GM19467 (cell line): ENCODE results near the gene ITFG1.
"Not testable (repeated sequence)": the region's sequence is repeated elsewhere in the genome, so short reads cannot be mapped to it uniquely, and the experiment has no call there.

ENCODE experiments used
- ATAC-seq: cut with Tn5 transposase; IDR thresholded peaks from one replicate; pipeline ENCODE4 v1.9.1; 2021; ENCODE audit warnings: mild to moderate bottlenecking, moderate library complexity; ENCODE audit not compliant: unreplicated experiment

Gene ITFG1

GRCh38 chr16:47342055-47342454 is 118.8 kb downstream of the ITFG1 start:
- ATAC-seq, result no peak

DNA sequence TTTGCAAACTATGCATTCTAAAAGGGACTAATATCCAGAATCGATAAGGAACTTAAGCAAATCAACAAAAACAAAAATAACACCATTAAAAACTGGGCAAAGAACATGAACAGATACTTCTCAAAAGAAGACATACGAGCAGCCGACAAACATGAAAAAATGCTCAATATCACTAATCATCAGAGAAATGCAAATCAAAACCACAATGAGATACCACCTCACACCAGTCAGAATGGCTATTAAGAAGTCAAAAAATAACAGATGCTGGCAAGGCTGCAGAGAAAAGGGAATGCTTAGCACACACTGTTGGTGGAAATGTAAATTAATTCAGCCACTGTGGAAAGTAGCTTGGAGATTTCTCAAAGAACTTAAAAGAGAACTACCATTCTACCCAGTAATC is 130.3 kb downstream of the ITFG1 start:
- ATAC-seq, result not testable (repeated sequence)

GRCh38 chr16:47324309-47324708 is 136.6 kb downstream of the ITFG1 start:
- ATAC-seq, result not testable (repeated sequence)

GRCh38 chr16:47323241-47323640 is 137.6 kb downstream of the ITFG1 start:
- no peak for ATAC-seq

- ATAC-seq, result no peak
Measured at GRCh38 chr16:47320546-47321310, 140.1 kb downstream of the ITFG1 start.

- ATAC-seq, result no peak
Measured at GRCh38 chr16:47317465-47318240, 143.2 kb downstream of the ITFG1 start.

- no peak for ATAC-seq
Measured at GRCh38 chr16:47316442-47317015, 144.3 kb downstream of the ITFG1 start.

DNA sequence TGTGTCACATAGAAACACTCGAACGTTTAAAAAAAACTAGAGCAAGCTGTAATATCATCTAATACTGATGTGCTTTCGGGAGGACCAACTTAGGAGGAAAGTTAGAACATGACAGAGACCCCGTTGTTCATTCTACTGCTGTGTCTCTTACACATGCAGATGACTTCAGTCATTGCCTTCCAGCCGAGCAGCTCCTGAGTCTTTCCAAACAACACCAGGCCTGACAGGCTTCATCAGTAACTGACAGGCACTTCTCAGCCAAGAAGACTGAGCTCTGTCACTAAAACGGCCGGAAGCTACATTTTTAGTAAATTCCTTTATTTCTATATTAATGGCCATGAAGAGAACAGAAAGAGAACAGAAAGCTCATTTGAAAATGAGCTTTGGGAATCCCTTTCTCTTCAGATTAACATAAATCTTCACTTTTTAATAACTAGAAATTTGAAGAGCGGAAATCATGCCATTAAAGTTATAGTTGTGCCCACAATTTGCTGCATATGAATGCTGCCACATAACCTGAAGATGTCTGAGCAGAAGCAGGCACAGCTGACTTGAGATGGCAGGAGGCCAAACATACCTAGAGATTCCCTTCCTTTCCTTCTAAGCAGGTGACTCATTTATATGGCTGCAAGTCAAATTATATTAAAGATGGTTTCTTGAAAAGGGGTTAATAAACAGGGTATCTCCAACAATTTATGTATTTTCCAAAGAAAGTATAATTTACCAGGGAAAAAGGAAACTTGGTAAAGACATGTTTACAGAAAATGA is 148.9 kb downstream of the ITFG1 start:
- no peak for ATAC-seq

GRCh38 chr16:47310792-47311211 is 150.1 kb downstream of the ITFG1 start:
- ATAC-seq, result no peak

DNA sequence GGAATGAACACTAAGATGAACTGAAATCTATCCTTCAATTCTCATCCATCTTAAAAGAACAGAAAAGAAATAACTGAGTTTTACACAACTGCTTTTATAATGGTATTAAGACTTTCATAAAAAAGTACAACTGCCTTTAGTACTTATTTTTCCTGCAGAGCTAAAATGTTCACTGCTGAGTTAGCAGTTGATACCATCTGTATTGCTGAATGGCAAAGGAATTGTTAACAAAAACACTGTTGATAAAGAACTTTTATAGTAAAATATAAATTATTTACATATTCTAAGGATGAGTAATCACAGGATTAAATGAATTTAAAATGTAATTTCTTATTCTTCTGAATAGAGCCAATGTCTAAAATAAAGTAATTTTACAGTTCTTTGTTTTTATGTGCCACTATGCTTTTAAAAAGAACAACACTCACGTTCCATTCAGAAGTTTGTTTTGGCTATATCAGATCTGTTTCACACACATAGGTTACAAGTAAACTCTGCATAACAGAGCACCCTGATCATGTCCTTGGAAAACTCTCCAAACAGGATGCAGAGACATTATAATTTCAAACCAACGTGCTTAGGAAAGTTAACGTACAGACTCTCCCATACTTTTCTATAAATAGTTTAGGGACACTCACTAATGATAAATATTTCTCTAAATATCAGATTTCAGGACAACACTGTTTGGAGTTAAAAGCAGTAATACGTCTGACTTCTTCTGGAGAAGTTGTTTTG is 151.1 kb downstream of the ITFG1 start:
- ATAC-seq, result no peak

GRCh38 chr16:47308601-47309000 is 152.3 kb downstream of the ITFG1 start:
- ATAC-seq, result no peak

- no peak for ATAC-seq
Measured at GRCh38 chr16:47304563-47304962, 156.3 kb downstream of the ITFG1 start.

DNA sequence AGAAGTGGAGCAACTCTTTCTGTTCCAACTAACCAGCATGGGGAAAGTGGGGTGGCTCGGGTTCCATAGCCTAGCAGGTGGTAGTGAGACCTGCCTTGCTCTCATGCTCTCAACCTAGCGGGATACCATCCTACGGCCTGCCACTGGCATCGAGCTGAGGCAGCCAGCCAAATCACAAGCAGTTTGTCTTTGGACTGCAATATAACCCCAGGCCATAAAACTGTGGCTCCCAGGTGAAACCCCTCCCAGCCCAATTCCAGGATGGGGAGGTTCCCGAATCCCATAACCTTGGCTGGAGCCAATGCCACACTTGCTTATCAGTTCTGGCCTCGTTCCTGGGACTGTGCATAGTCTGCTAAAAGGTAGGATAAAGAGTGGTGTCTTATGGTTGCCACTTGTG is 161.3 kb downstream of the ITFG1 start:
- no peak for ATAC-seq

- no peak for ATAC-seq
Measured at GRCh38 chr16:47284999-47285398, 175.9 kb downstream of the ITFG1 start.

DNA sequence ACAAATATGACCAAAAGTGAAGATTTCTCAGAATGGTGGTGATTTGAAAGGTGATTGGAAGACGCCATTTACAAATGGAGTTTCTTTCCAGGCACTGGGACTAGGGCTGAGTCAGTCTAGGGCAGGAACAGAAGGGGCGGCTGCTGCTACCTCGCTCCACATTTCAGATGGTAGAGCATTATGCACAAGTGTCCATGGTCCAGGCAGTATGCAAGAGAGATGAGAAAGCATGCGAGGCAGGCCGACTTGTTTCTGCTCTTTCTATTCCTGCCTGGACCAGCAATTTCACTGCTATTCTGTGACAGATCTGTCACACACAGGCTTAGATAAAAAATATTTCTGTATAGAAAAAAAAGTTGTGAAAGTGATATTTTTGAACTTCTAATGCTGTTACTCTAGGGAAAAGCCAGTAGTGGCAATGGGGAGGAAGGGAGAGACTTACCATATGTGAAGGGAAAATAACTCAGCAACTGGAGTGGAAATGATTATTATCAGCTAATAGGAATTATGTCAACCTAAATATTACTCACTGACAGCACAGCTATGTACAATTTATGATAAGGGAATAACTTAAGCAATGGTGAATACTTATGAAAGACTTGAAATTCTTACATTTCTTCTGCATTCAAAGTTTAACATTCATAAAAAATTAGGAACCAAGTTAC is 182.4 kb downstream of the ITFG1 start:
- ATAC-seq, result no peak

DNA sequence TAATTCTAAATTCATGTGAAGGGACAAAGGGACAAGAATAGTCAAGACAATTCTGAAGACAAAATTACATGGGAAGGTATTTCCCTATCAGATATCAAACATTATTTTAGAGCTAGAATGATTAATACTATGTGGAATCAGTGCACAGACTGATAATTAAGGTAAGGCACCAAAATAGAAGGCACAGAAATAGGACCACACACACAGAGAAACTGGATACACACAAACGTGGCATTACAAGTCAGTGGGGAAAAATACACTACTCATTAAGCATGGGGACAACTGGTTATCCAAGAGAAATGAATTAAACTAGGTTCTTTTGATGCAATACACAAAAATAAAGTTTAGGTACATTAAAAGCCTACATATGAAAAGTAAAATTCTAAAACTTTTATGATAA is 184.3 kb downstream of the ITFG1 start:
- no peak for ATAC-seq

DNA sequence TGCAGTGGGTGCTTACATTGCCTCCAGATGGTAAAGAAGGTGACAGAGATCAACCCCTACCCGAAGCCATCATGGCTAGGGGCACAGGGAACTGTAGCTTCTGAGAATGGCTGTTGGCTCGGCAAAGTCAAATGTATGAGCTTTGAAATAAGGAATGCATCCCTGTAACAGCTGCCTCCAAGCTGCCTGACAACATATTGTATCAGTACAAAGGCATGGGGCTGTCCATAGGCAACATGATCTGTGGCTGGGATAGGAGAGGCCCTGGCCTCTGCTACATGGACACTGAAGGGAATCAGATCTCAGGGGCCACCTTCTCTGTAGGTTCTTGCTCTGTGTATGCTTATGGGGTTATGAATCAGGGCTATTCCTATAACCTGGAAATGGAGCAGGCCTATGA is 197.9 kb downstream of the ITFG1 start:
- ATAC-seq, result no peak

DNA sequence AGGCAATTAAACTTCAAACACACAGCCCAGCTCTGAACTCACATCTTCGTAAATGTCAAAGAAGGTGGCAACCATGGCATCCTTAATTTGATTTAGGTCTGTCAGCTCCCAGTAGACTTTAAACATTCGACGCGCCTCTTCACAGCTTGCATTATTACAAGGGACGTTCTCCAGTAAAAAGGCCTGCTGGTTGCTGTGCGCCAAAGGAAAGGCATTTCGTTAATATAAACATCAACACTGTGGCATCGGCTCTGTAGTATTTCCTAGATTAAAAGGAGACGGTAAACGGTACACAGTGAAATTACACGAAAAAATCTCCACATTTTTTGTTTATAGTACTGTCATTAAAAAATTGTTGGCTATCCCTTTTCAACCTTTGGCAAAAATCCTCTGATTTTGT is 200.4 kb downstream of the ITFG1 start:
- no peak for ATAC-seq

DNA sequence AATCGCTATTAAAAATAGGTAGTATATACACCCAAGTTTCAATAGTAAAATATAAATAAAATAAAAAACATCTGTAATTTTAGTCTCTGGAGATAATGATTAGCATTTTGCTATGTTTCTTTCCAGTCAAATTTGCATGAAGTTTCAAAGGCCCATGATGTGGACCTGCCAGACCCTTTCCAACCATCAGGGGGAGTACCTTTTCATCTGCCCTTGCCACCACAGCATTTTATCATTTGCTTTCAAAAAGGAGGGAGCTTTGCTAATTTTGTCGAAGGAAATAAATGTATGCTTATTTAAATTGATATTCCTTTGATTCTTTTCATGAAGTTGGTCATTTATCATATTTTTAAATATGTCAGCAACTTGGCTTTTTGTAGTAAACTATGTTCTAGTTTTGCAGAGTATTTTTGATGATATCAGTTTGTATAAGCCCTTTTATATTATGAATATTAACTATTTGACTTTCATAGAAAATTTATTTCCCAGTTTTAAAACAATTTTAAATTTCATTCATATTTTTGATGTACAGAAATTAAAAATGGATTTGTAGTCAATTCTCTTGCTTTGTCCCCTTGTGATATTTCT is 201.9 kb downstream of the ITFG1 start:
- no peak for ATAC-seq

DNA sequence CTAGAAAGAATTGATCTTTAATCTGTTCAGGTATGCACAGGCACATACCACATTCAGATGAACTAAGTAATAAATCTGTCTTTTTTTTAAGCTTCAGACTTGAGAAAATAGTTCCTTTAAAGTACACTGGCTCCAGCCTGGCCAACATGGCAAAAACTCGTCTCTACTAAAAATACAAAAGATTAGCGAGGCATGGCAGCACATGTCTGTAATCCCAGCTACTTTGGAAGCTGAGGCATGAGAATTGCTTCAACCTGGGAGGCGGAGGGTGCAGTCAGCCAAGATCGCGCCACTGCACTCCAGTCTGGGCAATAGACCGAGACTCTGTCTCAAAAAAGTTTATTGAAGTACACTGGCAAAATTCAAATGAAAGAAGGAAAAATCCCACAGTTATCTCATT is 206.1 kb downstream of the ITFG1 start:
- ATAC-seq, result no peak
